Esophagus muscularis mucosa (tissue), 4 donors: ENCODE data around the gene HCAR1. TPM values are rescaled to one million over a fixed set of nuclear protein-coding genes. Genes with fewer than 3 reads are reported as not detected.
"Not testable (repeated sequence)": the region's sequence is repeated elsewhere in the genome, so short reads cannot be mapped to it uniquely, and the experiment has no call there.

ENCODE experiments used
- DNase-seq: peaks from one replicate; pipeline ENCODE4 v3.0.0-alpha.2; 2017; ENCODE audit errors: extremely low spot score
- H3K27ac ChIP-seq, 4 donors: fragments of 200-600 bp; sonication (generic); replicated peaks in 1 of 4; 1 replicate in 3 of 4; 2 replicates in 1 of 4; pipeline ENCODE4 v1.5.1; 2016 to 2019; ENCODE audit warnings: mild to moderate bottlenecking in 1 of 4
- H3K27me3 ChIP-seq, 4 donors: fragments of 200-600 bp; sonication (generic); one replicate each; pipeline versions ENCODE4 v1.5.1 to v1.6.0; 2016 to 2019
- H3K36me3 ChIP-seq, 4 donors: fragments of 200-600 bp; sonication (generic); one replicate each; pipeline ENCODE4 v1.5.1; 2016 to 2019
- H3K4me1 ChIP-seq, 4 donors: fragments of 200-600 bp; sonication (generic); one replicate each; pipeline ENCODE4 v1.5.1; 2016 to 2019
- H3K4me3 ChIP-seq, 4 donors: fragments of 200-600 bp; sonication (generic); 1 replicate in 2 of 4; 2 replicates in 2 of 4; pipeline ENCODE4 v1.5.1; 2016 to 2019; ENCODE audit warnings: mild to moderate bottlenecking in 4 of 4, moderate library complexity in 1 of 4
- H3K9me3 ChIP-seq, 4 donors: fragments of 200-600 bp; sonication (generic); 1 replicate in 3 of 4; 2 replicates in 1 of 4; pipeline ENCODE4 v1.5.1; 2016 to 2019
- CTCF ChIP-seq, 3 experiments: fragments of 200-600 bp in 2 of 3; fragments of 450-650 bp in 1 of 3; sonication (generic) in 2 of 3; IDR thresholded peaks; one replicate each; pipeline ENCODE4 v1.5.1; 2017 to 2019; ENCODE audit warnings: antibody characterized with exemption in 3 of 3, mild to moderate bottlenecking in 2 of 3, moderate library complexity in 1 of 3
- EP300 ChIP-seq: sonication (generic); formaldehyde crosslinking; IDR thresholded peaks from one replicate; pipeline ENCODE4 v1.6.1; 2017; ENCODE audit warnings: antibody characterized with exemption
- POLR2A ChIP-seq: fragments of 450-650 bp; IDR thresholded peaks from one replicate; pipeline ENCODE4 v1.6.1; 2017; ENCODE audit warnings: antibody characterized with exemption, moderate library complexity, mild to moderate bottlenecking, low read depth
- POLR2AphosphoS5 ChIP-seq, 2 donors: sonication (generic); formaldehyde crosslinking; IDR thresholded peaks; one replicate each; pipeline ENCODE4 v1.6.1; 2017; ENCODE audit warnings: antibody characterized with exemption in 2 of 2
- WGBS: methylation state at CpG from one replicate; pipeline ENCODE4 v1.1.5; 2018; 5-methylcytosine and 5-hydroxymethylcytosine counted together
- intact Hi-C: fragments of 100-400 bp; cut with DNase I; formaldehyde crosslinking; loops from one replicate; pipeline ENCODE4 v1.15.1; 2023
- total RNA-seq, 4 donors: library from RNA; depleted of rRNA; stranded (reverse); fragments of >200 nt; gene quantifications; one replicate each; pipeline versions ENCODE4 v1.1.0 to v1.2.1, GENCODE V29; 2016

HCAR1 gene
- total RNA-seq, 4 donors from 2014 or later, result 0.13 TPM; not detected in 3

GRCh38 chr12:122696922-122697321 is 33.7 kb downstream of the HCAR1 start:
- not testable (repeated sequence) for H3K27ac ChIP-seq
- 90% methylated on average over 2 of the region's 2 CpGs for WGBS

GRCh38 chr12:122691566-122691965 is 39.1 kb downstream of the HCAR1 start:
- Histone ChIP-seq H3K27me3 (no peaks in the 10 kb centered on the region), H3K36me3 (no peaks in the 10 kb centered on the region), H3K4me1 (no peaks in the 10 kb centered on the region), H3K4me3 (no peak overlapping the region), H3K9me3 (no peaks in the 10 kb centered on the region), H3K27ac (no peak overlapping the region)
- TF ChIP-seq EP300, result no peak
- no peak for TF ChIP-seq POLR2A
- no peak for TF ChIP-seq POLR2AphosphoS5 (IDR thresholded peaks at IDR 0.05)
- TF ChIP-seq CTCF (IDR thresholded peaks at IDR 0.05), result no peak
- DNase-seq, result no peak
- 71% methylated on average over 3 of the region's 3 CpGs for WGBS
- intact Hi-C loops, result no loop called here

More at GRCh38 chr12:122696922-122697321, 33.7 kb downstream of the HCAR1 start:
- H3K27me3 ChIP-seq, intact Hi-C loops, H3K36me3 ChIP-seq, H3K9me3 ChIP-seq, DNase-seq, H3K4me1 ChIP-seq, H3K4me3 ChIP-seq: not testable (repeated sequence)

DNA sequence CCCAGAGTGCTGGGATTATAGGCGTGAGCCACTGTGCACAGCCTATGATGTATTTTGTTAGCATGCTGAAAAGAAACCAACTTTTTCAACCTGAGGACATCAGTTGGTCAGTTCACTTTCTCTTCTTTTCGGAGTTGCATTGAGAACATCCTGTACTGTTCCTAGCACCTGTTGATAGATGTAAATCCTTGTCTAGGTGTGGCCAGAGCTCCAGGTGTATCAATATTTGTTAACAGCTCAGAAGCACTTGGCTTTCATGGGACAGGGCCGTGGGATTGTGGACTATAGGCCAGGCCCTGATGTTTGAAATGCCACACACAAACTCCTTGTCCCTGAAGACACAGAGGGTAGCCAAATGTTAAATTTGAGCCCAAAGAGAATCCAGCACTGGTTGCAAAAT is 42.4 kb downstream of the HCAR1 start:
- no peak for TF ChIP-seq EP300
- TF ChIP-seq CTCF (IDR thresholded peaks at IDR 0.05), result no peak
- 98% methylated on average over 3 of the region's 3 CpGs for WGBS
- H3K4me3 ChIP-seq, result no peak overlapping the region
- no peaks in the 10 kb centered on the region for H3K27me3 ChIP-seq
- no peaks in the 10 kb centered on the region for H3K36me3 ChIP-seq
- no peaks in the 10 kb centered on the region for H3K4me1 ChIP-seq
- no peaks in the 10 kb centered on the region for H3K9me3 ChIP-seq
- no peak for DNase-seq
- intact Hi-C loops, result no loop called here
- no peak overlapping the region for H3K27ac ChIP-seq

DNA sequence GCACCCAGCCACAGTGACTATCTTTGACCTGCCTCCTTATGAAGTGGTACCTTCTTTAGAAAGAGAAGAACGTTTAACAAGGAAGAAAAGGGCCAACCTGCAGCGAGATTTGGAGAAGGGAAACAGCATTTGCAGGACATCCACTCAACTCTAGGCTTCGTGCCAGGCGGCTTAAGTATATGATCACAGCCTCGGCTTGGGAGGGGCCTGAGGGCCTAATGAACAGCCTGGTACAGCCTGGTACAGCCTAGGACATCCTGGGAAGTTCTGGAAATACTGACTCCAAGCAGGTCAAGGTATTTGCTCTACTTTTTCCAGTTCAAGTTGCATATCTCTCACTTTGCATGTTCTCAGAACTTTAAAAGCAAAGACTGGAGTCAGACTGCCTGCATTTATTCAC is 43.6 kb downstream of the HCAR1 start:
- Histone ChIP-seq H3K27ac (no peak overlapping the region), H3K4me3 (no peak overlapping the region), H3K27me3 (no peaks in the 10 kb centered on the region), H3K4me1 (no peaks in the 10 kb centered on the region), H3K9me3 (no peaks in the 10 kb centered on the region), H3K36me3 (no peaks in the 10 kb centered on the region)
- no peak for TF ChIP-seq POLR2AphosphoS5 (IDR thresholded peaks at IDR 0.05)
- no peak for TF ChIP-seq EP300
- TF ChIP-seq CTCF (IDR thresholded peaks at IDR 0.05), result no peak
- intact Hi-C loops, result no loop called here
- no peak for DNase-seq
- 56% methylated on average over 5 of the region's 5 CpGs for WGBS

- Histone ChIP-seq H3K4me1 (no peaks in the 10 kb centered on the region), H3K4me3 (no peak overlapping the region), H3K36me3 (no peaks in the 10 kb centered on the region), H3K27me3 (no peaks in the 10 kb centered on the region), H3K9me3 (no peaks in the 10 kb centered on the region), H3K27ac (no peak overlapping the region)
- intact Hi-C loops, result no loop called here
- TF ChIP-seq CTCF (IDR thresholded peaks at IDR 0.05) (no peak), EP300 (no peak), POLR2A (no peak), POLR2AphosphoS5 (IDR thresholded peaks at IDR 0.05) (no peak)
- no peak for DNase-seq
- 69% methylated on average over 2 of the region's 3 CpGs for WGBS
Measured at GRCh38 chr12:122686538-122686937, 44.1 kb downstream of the HCAR1 start.
